Osteocyte (in vitro differentiated cells): ENCODE measurements around the gene CACNG1. TPM values are rescaled to one million over a fixed set of nuclear protein-coding genes. Genes with fewer than 3 reads are reported as not detected.

ENCODE experiments used
- DNase-seq: peaks from one replicate; pipeline ENCODE4 v3.0.0; 2021; ENCODE audit warnings: mixed read lengths; ENCODE audit not compliant: unreplicated experiment; ENCODE audit errors: extremely low spot score
- H3K27ac Mint-ChIP-seq: one replicate; pipeline ENCODE4 v1.8.0; 2021; ENCODE audit warnings: mild to moderate bottlenecking, mixed read lengths; ENCODE audit not compliant: unreplicated experiment
- H3K27me3 Mint-ChIP-seq: one replicate; pipeline ENCODE4 v1.8.0; 2021; ENCODE audit warnings: mixed read lengths; ENCODE audit not compliant: unreplicated experiment
- H3K36me3 Mint-ChIP-seq: one replicate; pipeline ENCODE4 v1.8.0; 2021; ENCODE audit warnings: mixed read lengths; ENCODE audit not compliant: unreplicated experiment
- H3K4me1 Mint-ChIP-seq: one replicate; pipeline ENCODE4 v1.8.0; 2021; ENCODE audit warnings: mixed read lengths; ENCODE audit not compliant: unreplicated experiment
- H3K4me3 Mint-ChIP-seq: one replicate; pipeline ENCODE4 v1.8.0; 2021; ENCODE audit warnings: mild to moderate bottlenecking, moderate library complexity, mixed read lengths; ENCODE audit not compliant: unreplicated experiment
- H3K9me3 Mint-ChIP-seq: one replicate; pipeline ENCODE4 v1.8.0; 2021; ENCODE audit warnings: mixed read lengths; ENCODE audit not compliant: unreplicated experiment
- total RNA-seq: library from RNA; stranded (reverse); gene quantifications from 2 replicates; pipeline ENCODE4 v1.2.1, GENCODE V29; 2021
- TF ChIP-seq, protein P1 (sequence below): fragments of 200-600 bp; sonication (generic); IDR thresholded peaks from 2 replicates; pipeline ENCODE4 v1.5.0; 2021; ENCODE audit warnings: antibody characterized with exemption, mild to moderate bottlenecking, moderate library complexity

CACNG1 gene
- total RNA-seq, 1 donor from 2014 or later, result not detected

DNA sequence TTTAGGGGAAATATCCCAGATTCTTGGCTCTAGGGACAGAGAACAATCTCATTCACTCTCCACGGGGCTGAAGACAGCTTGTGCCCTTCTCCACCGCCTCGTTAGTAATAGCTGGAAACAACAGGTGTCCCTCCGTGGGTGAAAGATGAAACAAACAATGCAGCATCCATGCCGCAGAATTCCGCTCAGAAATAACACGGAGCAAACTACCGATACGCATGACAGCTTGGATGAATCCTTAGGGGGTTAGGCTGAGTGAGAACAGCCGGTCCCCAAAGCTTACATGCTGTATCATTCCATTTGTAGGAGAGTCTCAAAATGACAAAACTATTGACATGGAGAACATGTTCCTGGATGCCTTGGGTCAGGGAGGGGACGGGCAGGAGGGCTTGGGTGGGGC lies 29.4 kb upstream of the CACNG1 start:
- DNase-seq, result no peak
- Mint-ChIP-seq H3K4me1 (peaks cover 7% of the 10 kb centered on the region), H3K27ac (no peak overlapping the region), H3K4me3 (no peak overlapping the region), H3K27me3 (no peaks in the 10 kb centered on the region), H3K9me3 (peaks cover 2% of the 10 kb centered on the region), H3K36me3 (no peaks in the 10 kb centered on the region)
- TF ChIP-seq, protein P1, sequence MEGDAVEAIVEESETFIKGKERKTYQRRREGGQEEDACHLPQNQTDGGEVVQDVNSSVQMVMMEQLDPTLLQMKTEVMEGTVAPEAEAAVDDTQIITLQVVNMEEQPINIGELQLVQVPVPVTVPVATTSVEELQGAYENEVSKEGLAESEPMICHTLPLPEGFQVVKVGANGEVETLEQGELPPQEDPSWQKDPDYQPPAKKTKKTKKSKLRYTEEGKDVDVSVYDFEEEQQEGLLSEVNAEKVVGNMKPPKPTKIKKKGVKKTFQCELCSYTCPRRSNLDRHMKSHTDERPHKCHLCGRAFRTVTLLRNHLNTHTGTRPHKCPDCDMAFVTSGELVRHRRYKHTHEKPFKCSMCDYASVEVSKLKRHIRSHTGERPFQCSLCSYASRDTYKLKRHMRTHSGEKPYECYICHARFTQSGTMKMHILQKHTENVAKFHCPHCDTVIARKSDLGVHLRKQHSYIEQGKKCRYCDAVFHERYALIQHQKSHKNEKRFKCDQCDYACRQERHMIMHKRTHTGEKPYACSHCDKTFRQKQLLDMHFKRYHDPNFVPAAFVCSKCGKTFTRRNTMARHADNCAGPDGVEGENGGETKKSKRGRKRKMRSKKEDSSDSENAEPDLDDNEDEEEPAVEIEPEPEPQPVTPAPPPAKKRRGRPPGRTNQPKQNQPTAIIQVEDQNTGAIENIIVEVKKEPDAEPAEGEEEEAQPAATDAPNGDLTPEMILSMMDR, result no peak

DNA sequence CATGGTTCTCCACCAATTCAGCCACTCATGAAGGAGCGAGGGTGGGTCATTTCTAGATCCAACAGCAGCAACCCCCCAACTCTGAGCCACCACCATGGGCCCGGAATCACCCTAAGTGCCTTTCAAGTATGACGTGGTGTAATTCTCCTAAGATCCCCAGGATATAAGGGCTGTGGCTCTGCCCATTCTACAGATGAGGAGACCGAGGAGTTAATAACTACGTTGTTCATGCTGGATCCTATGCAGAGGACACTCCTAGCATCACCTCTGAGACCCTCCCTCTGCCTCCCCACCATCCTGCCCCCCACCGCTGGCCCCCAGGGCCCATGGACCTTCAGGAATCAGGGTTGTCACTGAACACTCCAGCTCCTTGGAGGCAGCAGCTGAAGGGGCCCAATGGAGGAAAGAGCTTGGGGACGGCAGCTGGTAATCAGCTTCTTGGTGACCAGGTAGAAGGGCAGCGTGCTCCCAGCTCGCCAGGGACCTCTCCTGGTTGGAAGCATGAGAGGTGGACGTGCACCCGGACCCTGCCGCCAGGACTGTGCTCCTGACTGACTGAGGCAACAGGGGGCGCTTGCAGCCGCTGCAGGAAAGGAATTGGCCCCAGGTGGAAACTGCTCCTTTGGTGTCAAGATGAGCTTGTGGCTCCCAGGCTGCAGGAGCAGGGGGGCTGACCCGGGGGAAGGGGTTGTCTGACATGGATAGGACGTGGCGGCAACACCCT lies 28.2 kb upstream of the CACNG1 start:
- TF ChIP-seq, protein P1, result no peak
- H3K4me1 Mint-ChIP-seq, result peaks cover 7% of the 10 kb centered on the region
- no peak overlapping the region for H3K27ac Mint-ChIP-seq
- no peak overlapping the region for H3K4me3 Mint-ChIP-seq
- no peaks in the 10 kb centered on the region for H3K9me3 Mint-ChIP-seq
- DNase-seq, result no peak
- H3K36me3 Mint-ChIP-seq, result no peaks in the 10 kb centered on the region
- H3K27me3 Mint-ChIP-seq, result no peaks in the 10 kb centered on the region

DNA sequence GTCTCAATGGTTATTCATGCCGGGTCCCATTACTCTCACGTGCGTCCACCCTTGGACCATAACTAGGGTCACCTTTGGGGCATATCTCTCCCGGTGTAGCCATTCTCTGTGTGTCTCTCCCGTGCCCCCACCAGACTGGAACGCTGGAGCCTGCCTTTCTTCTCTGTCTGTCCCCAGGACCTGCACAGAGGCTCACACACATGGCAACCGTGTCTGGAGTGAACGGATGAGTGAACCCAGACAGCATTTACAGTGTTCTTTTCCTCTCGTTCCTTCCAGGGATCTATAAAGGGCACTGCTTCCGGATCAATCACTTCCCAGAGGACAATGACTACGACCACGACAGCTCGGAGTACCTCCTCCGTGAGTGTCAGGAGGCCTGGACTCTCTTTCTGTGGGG lies 26.4 kb upstream of the CACNG1 start:
- TF ChIP-seq, protein P1, result no peak
- H3K4me3 Mint-ChIP-seq, result no peak overlapping the region
- no peak overlapping the region for H3K27ac Mint-ChIP-seq
- H3K9me3 Mint-ChIP-seq, result no peaks in the 10 kb centered on the region
- H3K4me1 Mint-ChIP-seq, result peaks cover 7% of the 10 kb centered on the region
- no peaks in the 10 kb centered on the region for H3K27me3 Mint-ChIP-seq
- DNase-seq, result no peak
- no peaks in the 10 kb centered on the region for H3K36me3 Mint-ChIP-seq

DNA sequence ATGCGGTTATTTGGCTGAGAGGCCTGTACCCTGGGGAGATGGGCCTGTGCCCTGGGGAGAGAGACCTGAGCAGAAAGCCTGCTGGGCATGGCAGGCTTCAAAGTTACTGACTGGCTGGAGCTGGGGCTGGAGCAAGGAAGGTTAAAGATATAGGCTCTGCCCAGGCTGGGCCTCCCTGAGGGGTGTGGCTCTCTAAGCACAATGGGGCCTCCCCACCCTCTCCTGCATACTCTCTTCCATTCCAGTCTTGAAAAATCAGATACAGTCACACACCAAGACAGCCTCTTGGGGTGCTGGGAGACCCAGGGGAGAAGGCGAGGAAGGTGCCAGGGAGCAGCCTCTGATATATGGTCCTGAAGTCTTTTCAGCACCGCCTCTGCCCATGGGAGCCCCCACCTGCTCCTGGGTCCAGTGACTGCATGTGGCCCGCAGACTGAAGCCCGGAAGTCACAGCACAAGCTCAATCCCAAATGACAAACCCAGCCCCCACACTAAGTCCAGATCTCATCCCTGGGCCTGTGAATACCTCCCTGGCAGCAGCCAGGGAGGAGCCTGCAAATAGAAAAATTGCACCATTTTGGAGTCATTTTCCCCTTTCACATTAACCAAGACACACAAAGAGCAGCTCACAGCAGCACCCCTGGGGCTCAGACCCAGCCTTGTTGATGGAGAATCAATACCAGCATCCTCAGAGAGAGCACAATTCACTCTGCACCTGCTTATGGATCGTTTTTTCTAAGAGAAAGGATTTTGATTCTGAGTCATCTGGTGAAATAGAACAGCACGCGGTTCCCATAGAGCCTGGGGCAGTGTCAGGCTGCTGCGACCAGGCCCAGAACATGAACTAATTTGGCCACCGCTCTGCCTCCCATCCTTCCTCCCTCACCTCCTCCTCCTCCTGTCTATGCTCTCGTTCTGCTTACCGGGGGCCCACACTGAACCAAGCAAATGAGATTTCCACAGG lies 25.6 kb upstream of the CACNG1 start:
- Mint-ChIP-seq H3K27me3 (no peaks in the 10 kb centered on the region), H3K4me1 (peaks cover 7% of the 10 kb centered on the region), H3K27ac (no peak overlapping the region), H3K4me3 (no peak overlapping the region), H3K36me3 (no peaks in the 10 kb centered on the region), H3K9me3 (no peaks in the 10 kb centered on the region)
- DNase-seq, result no peak
- TF ChIP-seq, protein P1, result no peak

DNA sequence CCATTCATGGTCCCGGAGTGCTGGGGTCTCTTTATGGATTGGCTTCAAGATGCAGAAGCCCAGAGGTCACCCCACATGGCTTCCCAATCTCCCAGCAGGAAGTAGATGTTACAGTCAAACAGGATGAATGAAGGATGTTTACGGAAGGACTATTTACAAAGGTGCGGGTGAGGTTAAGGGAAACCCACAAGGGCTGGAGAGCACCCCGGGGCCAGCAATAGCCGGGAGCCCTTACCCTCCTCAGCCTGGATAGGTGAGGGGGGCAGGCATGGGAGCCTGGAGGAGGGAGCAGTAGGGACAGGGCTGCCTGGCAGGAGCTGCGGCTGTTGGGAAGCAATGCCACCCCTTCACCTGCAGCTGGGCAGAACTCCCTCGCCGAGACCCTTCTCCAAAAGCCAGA lies 24.5 kb upstream of the CACNG1 start:
- H3K27me3 Mint-ChIP-seq, result no peaks in the 10 kb centered on the region

More for the DNA sequence above, 24.5 kb upstream of the CACNG1 start:
- Mint-ChIP-seq H3K36me3 (no peaks in the 10 kb centered on the region), H3K27ac (no peak overlapping the region), H3K9me3 (no peaks in the 10 kb centered on the region), H3K4me3 (no peak overlapping the region), H3K4me1 (peaks cover 7% of the 10 kb centered on the region)
- TF ChIP-seq, protein P1, result no peak
- DNase-seq, result no peak
